Stimulated activated CD4-positive, alpha-beta T cell treated with anti-CD3 and anti-CD28 coated beads, TNF-alpha, amount 100 ng/mL, for 4 hours (primary cell): ENCODE measurements around the gene GPR153.
"Not testable (repeated sequence)": the region's sequence is repeated elsewhere in the genome, so short reads cannot be mapped to it uniquely, and the experiment has no call there.

Experiments used
- DNase-seq, 3 experiments: peaks; one replicate each; pipeline ENCODE4 v3.0.0-alpha.2; 2020; ENCODE audit warnings: low read depth in 3 of 3

GPR153 gene

DNA sequence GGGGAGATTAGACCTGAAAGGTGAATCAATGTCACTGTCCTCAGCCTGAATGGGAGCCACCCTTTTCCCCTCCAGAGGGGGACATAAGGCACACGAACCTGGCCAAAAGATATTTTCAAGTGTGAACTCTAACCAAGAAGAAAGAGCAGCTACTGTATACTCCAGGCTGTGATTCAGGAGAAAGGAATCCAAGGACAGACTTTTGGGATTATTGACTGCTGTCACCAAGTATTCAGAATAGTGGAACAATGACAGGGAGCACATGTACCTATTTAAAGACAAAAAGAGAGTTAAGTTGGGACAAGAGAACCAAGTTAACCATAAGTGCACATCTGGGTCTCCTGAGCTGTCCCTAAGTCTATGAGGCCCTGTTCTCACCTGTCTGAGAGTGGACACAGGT is 27.5 kb downstream of the GPR153 start:
- no peak for DNase-seq

GRCh38 chr1:6225651-6226050 is 35.2 kb downstream of the GPR153 start:
- no peak for DNase-seq

DNA sequence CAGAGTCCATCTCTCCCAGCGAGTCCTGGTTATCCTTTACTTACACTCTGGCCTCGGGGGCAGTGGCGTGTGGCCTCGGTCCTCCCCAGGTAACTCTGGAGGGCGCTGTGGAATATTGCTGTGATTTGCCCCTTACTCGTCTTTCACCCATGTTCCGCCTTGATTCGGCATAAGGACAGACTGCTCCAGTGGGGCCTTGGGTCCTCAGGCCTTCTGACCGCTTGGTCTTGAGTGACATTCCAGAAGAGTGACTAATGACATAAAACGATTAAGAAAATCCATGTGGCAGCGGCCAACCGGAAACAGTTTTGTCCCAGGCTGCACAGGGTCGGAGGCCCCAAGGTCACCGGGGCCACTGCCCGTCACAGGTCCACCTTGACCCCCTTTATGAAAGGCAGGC is 36.2 kb downstream of the GPR153 start:
- DNase-seq, result no peak

GRCh38 chr1:6223617-6224016 is 37.3 kb downstream of the GPR153 start:
- no peak for DNase-seq

- no peak for DNase-seq
Measured at GRCh38 chr1:6222636-6223035, 38.3 kb downstream of the GPR153 start.

DNA sequence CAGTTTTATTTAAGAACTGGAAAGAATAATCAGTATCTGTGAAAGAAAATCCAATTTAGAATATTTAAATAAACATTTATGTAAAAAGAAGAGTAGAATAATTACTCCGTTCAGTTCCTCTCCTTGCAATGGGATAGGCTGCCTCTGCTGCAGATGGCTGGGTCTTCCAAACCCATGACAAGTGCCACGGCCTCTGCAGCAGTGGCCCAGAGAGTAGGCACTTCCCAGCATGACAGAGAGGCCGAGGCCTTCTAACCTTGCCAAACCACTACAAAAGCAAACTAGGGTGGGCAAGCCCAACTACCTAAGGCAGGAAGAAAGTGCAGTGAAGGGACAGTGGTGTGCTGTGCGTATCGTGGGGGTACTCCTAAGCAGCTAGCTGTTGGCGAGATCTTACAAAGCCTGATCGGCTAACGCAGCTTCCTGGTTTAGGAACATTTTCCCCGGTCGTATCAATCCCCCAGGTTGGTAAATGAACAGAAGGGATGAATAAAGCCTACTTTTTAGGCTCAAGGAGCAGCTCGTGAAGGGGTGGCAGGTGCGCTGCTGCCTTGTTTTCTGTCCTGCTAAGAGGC is 39.6 kb downstream of the GPR153 start:
- no peak for DNase-seq

DNA sequence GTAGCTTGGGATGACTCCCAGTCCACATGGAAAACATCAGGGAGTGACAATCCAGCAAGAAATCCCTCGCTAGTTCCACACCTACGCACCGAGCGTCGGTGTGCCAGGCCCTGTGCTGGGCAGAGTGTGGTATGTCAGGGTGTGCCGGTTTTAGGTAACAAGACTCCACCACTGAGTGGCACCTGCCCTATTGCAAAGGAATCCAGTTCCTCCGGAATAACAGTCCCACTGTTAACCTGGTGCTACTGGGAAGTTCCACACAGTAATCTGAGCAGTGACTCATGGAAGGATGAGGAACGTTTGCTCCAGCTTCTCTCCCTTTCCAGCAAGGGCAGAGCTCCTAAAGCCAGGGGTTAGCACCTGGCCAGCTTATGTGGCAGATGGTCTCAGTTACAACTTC is 40.7 kb downstream of the GPR153 start:
- no peak for DNase-seq

DNA sequence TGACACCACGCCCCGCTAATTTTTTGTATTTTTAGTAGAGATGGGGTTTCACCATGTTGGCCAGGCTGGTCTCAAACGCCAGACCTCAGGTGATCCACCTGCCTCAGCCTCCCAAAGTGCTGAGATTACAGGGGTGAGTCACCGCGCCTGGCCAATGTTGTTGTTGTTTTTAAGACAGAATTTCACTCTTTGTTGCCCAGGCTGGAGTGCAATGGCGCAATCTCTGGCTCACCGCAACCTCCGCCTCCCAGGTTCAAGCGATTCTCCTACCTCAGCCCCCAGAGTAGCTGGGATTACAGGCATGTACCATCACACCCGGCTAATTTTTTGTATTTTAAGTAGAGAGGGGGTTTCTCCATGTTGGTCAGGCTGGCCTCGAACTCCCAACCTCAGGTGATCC is 41.3 kb downstream of the GPR153 start:
- not testable (repeated sequence) for DNase-seq

DNA sequence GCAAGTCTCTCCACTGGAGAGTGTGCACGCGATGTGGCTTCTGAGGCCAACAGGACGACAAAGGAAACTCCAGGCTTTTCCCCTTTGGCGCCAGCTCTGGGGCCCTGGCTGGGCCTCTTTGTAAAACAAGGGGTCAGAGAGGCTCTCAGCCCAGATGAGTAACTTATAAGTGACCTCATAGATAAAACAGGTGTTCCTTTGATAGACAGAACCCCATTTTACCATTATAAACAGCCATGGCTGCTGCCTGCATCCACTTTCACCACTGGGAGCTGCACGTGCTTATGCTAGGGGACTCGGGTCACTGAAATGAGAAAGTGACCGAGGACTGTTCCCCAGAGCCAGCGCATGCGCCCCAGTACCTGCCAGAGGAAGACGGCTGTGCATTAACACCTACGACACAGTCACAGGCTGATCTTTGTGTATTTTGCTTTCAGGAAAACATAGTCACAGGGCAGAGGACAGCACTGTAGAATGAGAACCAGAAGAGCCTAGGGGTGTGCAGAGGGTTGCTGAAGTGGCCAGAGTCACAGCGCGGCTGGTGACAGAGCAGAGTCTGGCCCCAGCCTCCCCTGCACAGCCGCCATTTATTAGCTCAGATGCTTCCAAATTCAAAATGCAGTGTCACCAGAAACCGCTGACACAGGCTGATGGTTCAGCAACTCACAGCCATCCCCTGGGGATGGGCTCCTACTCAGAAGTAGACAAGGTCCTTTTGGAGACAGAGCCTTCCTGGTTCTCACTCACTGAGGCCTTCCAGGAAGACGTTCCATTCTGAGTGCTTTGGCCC is 42.3 kb downstream of the GPR153 start:
- no peak for DNase-seq

- DNase-seq, result no peak
Measured at GRCh38 chr1:6212193-6212959, 48.5 kb downstream of the GPR153 start.

- DNase-seq, result no peak
Measured at GRCh38 chr1:6211731-6212130, 49.2 kb downstream of the GPR153 start.

DNA sequence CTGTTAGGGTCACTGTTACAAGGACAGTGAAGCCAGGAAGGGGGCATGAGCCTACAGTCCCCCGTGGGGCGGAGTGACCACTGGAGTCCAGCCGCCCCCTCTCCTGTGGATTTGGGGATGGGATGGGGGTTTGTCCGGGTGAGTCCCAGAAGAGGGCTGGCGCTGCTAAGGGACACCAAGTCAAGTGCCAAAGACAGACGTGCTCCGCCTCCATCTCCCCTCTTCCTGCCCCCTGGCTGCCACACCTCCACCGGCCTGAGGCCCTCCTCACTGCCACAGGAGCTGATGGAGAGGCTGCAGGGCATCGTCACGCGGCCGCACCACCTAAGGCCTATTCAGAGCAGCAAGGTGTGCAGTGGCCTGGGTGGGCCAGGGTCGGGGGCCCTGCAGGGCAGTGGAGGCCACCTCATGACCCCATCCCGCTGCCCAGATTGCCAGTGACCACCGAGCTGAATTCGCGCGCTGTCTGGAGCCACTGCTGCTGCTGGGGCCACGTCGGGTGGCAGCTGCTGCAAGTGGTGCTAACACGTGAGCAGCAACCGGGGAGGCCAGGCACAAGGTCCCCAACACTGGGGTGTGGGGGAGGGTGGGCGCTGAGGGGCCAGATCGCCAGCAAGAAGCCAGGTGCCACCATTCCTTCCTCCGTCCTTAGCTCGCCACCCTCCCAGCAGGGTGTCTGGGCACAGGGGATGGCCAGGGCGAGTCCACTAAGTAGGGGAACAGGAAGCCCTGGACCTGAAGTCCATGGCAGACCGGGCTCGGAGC is 50.1 kb downstream of the GPR153 start:
- no peak for DNase-seq

DNA sequence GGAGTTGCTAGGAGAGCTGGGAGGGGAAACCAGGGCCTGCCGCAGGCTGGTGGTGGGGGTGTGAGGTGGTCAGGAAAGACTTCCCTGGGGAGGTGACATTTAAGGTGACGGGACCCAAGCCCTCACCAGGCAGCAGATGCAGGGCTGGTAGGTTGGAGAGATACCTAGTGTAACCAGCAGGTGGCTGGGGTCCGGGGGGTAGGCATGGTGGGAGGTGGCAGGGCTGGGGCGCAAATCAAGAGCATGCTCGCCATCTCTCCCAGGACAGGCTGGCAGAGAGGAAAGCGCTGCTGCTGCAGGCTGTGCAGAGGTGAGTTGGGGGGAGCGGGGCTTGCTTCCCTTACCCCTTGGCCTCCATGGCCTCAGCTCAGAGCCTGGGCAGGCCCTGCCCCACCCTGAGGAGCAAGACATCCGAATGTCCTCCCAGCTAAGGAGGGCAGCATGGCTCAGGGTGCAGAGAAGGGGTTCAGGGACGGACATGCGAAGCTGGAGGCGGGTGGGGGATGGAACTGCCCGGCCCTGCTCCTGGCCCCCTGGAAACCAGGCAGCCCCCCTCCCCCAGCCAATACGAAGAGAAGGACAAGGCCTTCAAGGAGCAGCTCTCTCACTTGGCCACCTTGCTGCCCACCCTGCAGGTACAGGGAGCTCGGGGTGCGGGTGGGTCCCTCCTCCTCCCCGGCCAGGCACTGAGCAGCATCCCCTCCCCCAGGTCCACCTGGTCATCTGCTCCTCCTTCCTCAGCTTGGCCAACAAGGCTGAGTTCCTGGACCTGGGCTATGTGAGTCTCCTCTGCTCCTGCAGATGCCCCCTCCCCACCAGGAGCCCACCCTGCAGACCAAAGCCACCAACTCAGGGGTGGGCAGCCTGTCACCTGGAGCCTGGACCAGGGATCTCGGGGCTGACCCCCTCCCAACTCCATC is 51.0 kb downstream of the GPR153 start:
- DNase-seq, result no peak

- DNase-seq, result no peak
Measured at GRCh38 chr1:6208723-6209660, 51.9 kb downstream of the GPR153 start.

DNA sequence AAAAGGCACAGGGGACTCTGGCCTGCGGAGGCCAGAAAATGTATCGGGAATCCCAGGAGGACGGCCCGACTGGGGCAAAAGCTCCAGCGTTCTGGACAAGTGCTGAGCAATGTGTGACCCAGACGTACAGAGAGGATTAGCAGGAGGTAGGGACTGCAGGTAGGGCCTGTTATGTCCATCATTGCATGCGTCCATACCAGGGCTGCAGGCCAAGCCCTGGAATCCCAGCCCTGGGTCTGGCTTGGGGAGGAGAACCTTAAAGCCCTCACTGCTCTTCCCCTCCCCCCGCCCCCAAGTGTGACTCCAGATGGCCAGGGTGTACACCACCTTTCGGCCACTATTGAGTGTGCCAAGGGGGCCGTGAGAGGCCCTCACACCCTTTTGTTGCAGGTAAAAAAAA is 53.0 kb downstream of the GPR153 start:
- DNase-seq, result no peak

- DNase-seq, result no peak
Measured at GRCh38 chr1:6207075-6207885, 53.6 kb downstream of the GPR153 start.

DNA sequence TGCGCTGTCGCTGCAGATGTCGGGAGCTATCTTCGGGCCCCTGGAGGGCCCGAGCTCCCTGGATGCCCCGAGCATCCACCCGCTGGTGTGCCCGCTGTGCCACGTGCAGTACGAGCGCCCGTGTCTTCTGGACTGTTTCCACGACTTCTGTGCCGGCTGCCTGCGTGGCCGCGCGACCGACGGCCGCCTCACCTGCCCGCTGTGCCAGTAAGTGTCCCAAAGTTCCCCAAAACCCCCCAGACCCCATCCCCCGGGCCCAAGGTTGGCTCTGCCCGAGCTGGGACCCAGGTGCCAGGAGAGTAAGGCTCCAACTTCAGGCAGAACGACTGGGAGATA is 54.4 kb downstream of the GPR153 start:
- no peak for DNase-seq

DNA sequence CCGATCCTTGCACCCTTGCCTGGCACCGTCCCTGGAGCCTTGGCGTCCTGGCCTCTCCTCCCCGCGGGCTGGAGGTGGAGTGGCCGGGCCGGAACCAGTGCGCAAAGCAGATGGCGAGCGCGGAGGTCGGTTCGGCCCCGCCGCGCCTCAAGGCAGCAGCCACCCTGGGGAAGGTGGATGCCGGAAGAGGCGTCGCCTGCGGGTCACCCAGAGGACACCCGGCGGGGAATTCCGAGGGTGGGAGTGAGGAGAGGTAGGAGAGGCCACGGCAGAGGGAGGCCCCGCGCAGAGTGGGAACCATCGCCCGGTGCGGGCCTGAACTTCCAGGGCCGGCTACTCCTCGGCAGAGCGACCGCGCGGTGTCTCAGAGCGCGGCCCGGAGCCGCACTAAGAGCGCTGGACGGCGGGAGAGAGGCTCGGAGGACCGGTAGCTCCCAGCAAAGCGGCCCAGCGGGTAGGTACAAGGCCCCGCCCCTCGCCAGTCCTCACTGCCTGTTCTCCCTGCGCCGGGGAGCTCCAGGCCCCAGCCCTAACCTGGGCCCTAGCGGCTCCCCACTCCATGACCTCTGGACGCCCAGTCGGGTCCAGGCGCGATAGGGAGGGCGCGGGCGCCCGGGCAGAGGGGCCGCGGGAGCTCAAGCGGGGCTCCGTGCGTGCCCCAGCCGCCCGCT is 54.9 kb downstream of the GPR153 start, which contains the start of gene RNF207:
RNF207 (plus strand) TSS at position 271 of the 671 bp plus-strand sequence. CDS start 417 bp downstream, outside the sequence.
- DNase-seq, result peak; percentile 35 to 49 (median 42)
